Stimulated activated CD8-positive, alpha-beta memory T cell treated with anti-CD3 and anti-CD28 coated beads, Interleukin-7, amount 100 ng/mL, for 24 hours (primary cell): ENCODE data around the gene MITF.
"Not testable (repeated sequence)": the region's sequence is repeated elsewhere in the genome, so short reads cannot be mapped to it uniquely, and the experiment has no call there.

Experiments used
- DNase-seq: peaks from one replicate; pipeline ENCODE4 v3.0.0-alpha.2; 2020; ENCODE audit warnings: low read depth

MITF gene

GRCh38 chr3:69872783-69873378, 133.6 kb downstream of the MITF start:
- no peak for DNase-seq

- DNase-seq = no peak
Observed at GRCh38 chr3:69876073-69876472, 136.8 kb downstream of the MITF start.

GRCh38 chr3:69878254-69878653, 139.0 kb downstream of the MITF start:
- no peak for DNase-seq

GRCh38 chr3:69879051-69879450, 139.8 kb downstream of the MITF start:
- DNase-seq = no peak

- no peak for DNase-seq
Observed at GRCh38 chr3:69880069-69880640, 140.9 kb downstream of the MITF start.

GRCh38 chr3:69881051-69881450, 141.8 kb downstream of the MITF start:
- no peak for DNase-seq

GRCh38 chr3:69881756-69882428, 142.6 kb downstream of the MITF start:
- DNase-seq = no peak

GRCh38 chr3:69882560-69882959, 143.3 kb downstream of the MITF start:
- no peak for DNase-seq

- DNase-seq = no peak
Observed at GRCh38 chr3:69888040-69888942, 149.0 kb downstream of the MITF start.

GRCh38 chr3:69888943-69889315, 149.7 kb downstream of the MITF start:
- no peak for DNase-seq

GRCh38 chr3:69890084-69890483, 150.8 kb downstream of the MITF start:
- DNase-seq = no peak

- DNase-seq = no peak
Observed at GRCh38 chr3:69890691-69891090, 151.4 kb downstream of the MITF start.

- no peak for DNase-seq
Observed at GRCh38 chr3:69892706-69893105, 153.4 kb downstream of the MITF start.

GRCh38 chr3:69893274-69893673, 154.0 kb downstream of the MITF start:
- DNase-seq = no peak

GRCh38 chr3:69896095-69896494, 156.8 kb downstream of the MITF start:
- DNase-seq = no peak

- DNase-seq = no peak
Observed at GRCh38 chr3:69900331-69900730, 161.1 kb downstream of the MITF start.

GRCh38 chr3:69901802-69902201, 162.5 kb downstream of the MITF start:
- DNase-seq = no peak

GRCh38 chr3:69902386-69902785, 163.1 kb downstream of the MITF start:
- no peak for DNase-seq

GRCh38 chr3:69906351-69906966, 167.2 kb downstream of the MITF start:
- no peak for DNase-seq

- DNase-seq = no peak
Observed at GRCh38 chr3:69907554-69907953, 168.3 kb downstream of the MITF start.

GRCh38 chr3:69909859-69910258, 170.6 kb downstream of the MITF start:
- not testable (repeated sequence) for DNase-seq

- DNase-seq = no peak
Observed at GRCh38 chr3:69913422-69913821, 174.2 kb downstream of the MITF start.
